Astrocyte (in vitro differentiated cells and primary cell): Measurements from ENCODE around the gene CA12. TPM values are rescaled to one million over a fixed set of nuclear protein-coding genes. Genes with fewer than 3 reads are reported as not detected.

Source experiments
- DNase-seq: peaks from one replicate; pipeline ENCODE4 v3.0.0-alpha.2; 2010; ENCODE audit warnings: low read depth
- FAIRE-seq: peaks from 2 replicates; lab custom pipeline; 2011; peaks lifted over from hg19 to GRCh38; lab: Jason Lieb, UNC
- H2AFZ ChIP-seq: 2 replicates; pipeline ENCODE4 v1.6.0; 2012; ENCODE audit warnings: low read depth, low read length, inconsistent platforms
- H3K27ac ChIP-seq: 2 replicates; pipeline ENCODE4 v1.5.1; 2011; ENCODE audit warnings: low read depth, low read length, inconsistent platforms
- H3K27me3 ChIP-seq: 2 replicates; pipeline ENCODE4 v1.6.0; 2011; ENCODE audit warnings: low read length, inconsistent platforms; ENCODE audit not compliant: insufficient read depth
- H3K36me3 ChIP-seq: 2 replicates; pipeline ENCODE4 v1.5.1; 2011; ENCODE audit warnings: low read length, inconsistent platforms; ENCODE audit not compliant: insufficient read depth
- H3K4me1 ChIP-seq: 2 replicates; pipeline ENCODE4 v1.5.1; 2011; ENCODE audit warnings: low read length, inconsistent platforms; ENCODE audit not compliant: insufficient read depth
- H3K4me2 ChIP-seq: 2 replicates; pipeline ENCODE4 v1.6.0; 2012; ENCODE audit warnings: low read length, inconsistent platforms
- H3K4me3 ChIP-seq: 2 replicates; pipeline ENCODE4 v1.5.1; 2011; ENCODE audit warnings: low read depth, mild to moderate bottlenecking, low read length, inconsistent platforms; ENCODE audit not compliant: insufficient read depth
- H3K79me2 ChIP-seq: 2 replicates; pipeline ENCODE4 v1.6.0; 2012; ENCODE audit warnings: mild to moderate bottlenecking, low read length, inconsistent platforms; ENCODE audit not compliant: insufficient read depth
- H3K9ac ChIP-seq: 2 replicates; pipeline ENCODE4 v1.6.0; 2012; ENCODE audit warnings: mild to moderate bottlenecking, low read length, inconsistent platforms
- H3K9me3 ChIP-seq: 2 replicates; pipeline ENCODE4 v1.5.1; 2012; ENCODE audit warnings: low read depth, mild to moderate bottlenecking, low read length, inconsistent platforms; ENCODE audit not compliant: insufficient read depth
- H4K20me1 ChIP-seq: 2 replicates; pipeline ENCODE4 v1.6.0; 2012; ENCODE audit warnings: low read length, inconsistent platforms; ENCODE audit not compliant: insufficient read depth
- H3K27ac Mint-ChIP-seq: one replicate; pipeline ENCODE4 v1.8.0; 2021; ENCODE audit warnings: mild to moderate bottlenecking, mixed read lengths; ENCODE audit not compliant: unreplicated experiment
- H3K27me3 Mint-ChIP-seq: one replicate; pipeline ENCODE4 v1.8.0; 2021; ENCODE audit warnings: low read depth, mixed read lengths; ENCODE audit not compliant: unreplicated experiment
- H3K36me3 Mint-ChIP-seq: one replicate; pipeline ENCODE4 v1.8.0; 2021; ENCODE audit warnings: low read depth, mixed read lengths; ENCODE audit not compliant: unreplicated experiment
- H3K4me1 Mint-ChIP-seq: one replicate; pipeline ENCODE4 v1.8.0; 2021; ENCODE audit warnings: low read depth, mixed read lengths; ENCODE audit not compliant: unreplicated experiment
- H3K4me3 Mint-ChIP-seq: one replicate; pipeline ENCODE4 v1.8.0; 2021; ENCODE audit warnings: mild to moderate bottlenecking, moderate library complexity, mixed read lengths; ENCODE audit not compliant: unreplicated experiment
- H3K9me3 Mint-ChIP-seq: one replicate; pipeline ENCODE4 v1.8.0; 2021; ENCODE audit warnings: mild to moderate bottlenecking, mixed read lengths; ENCODE audit not compliant: unreplicated experiment
- CTCF ChIP-seq: IDR thresholded peaks from 2 replicates; pipeline ENCODE4 v1.5.1; 2011; ENCODE audit warnings: low read depth, mild to moderate bottlenecking, inconsistent platforms, low read length, moderate library complexity; ENCODE audit not compliant: insufficient read depth
- EZH2 ChIP-seq: IDR thresholded peaks from 2 replicates; pipeline ENCODE4 v1.6.1; 2012; ENCODE audit warnings: mild to moderate bottlenecking, low read length, inconsistent platforms; ENCODE audit not compliant: insufficient read depth
- total RNA-seq: library from RNA; stranded (reverse); gene quantifications from 2 replicates; pipeline ENCODE4 v1.2.1, GENCODE V29; 2021

CA12 gene
- total RNA-seq, 1 donor from 2014 or later, result 0.54 TPM

- H3K79me2 ChIP-seq, result no peaks in the 10 kb centered on the region
- H3K4me1 Mint-ChIP-seq, result peaks cover 6% of the 10 kb centered on the region
- no peak overlapping the region for H2AFZ ChIP-seq
- H3K4me3 ChIP-seq, result no peak overlapping the region
- no peaks in the 10 kb centered on the region for H3K36me3 Mint-ChIP-seq
- TF ChIP-seq EZH2 (no peak), CTCF (no peak)
- H3K27ac ChIP-seq, result no peak overlapping the region
- no peaks in the 10 kb centered on the region for H3K27me3 ChIP-seq
- FAIRE-seq, result no peak
- no peaks in the 10 kb centered on the region for H3K36me3 ChIP-seq
- H4K20me1 ChIP-seq, result no peaks in the 10 kb centered on the region
- H3K9me3 ChIP-seq, result no peaks in the 10 kb centered on the region
- no peaks in the 10 kb centered on the region for H3K4me1 ChIP-seq
- H3K4me2 ChIP-seq, result no peak overlapping the region
- H3K27ac Mint-ChIP-seq, result no peak overlapping the region
- H3K9ac ChIP-seq, result no peak overlapping the region
- H3K27me3 Mint-ChIP-seq, result no peaks in the 10 kb centered on the region
- H3K9me3 Mint-ChIP-seq, result no peaks in the 10 kb centered on the region
- DNase-seq, result no peak
- H3K4me3 Mint-ChIP-seq, result no peak overlapping the region
Measured at GRCh38 chr15:63312286-63312685, 69.4 kb downstream of the CA12 start.

GRCh38 chr15:63310646-63311045 is 71.0 kb downstream of the CA12 start:
- Histone ChIP-seq H2AFZ (no peak overlapping the region), H3K9me3 (no peaks in the 10 kb centered on the region), H3K4me2 (no peak overlapping the region), H3K27ac (no peak overlapping the region), H3K27me3 (no peaks in the 10 kb centered on the region), H3K36me3 (peaks cover 4% of the 10 kb centered on the region), H3K79me2 (no peaks in the 10 kb centered on the region), H3K4me3 (no peak overlapping the region), H3K9ac (no peak overlapping the region), H3K4me1 (no peaks in the 10 kb centered on the region), H4K20me1 (no peaks in the 10 kb centered on the region)
- Mint-ChIP-seq H3K9me3 (no peaks in the 10 kb centered on the region), H3K4me3 (no peak overlapping the region), H3K4me1 (peaks cover 6% of the 10 kb centered on the region), H3K27ac (no peak overlapping the region), H3K36me3 (peaks cover 2% of the 10 kb centered on the region), H3K27me3 (no peaks in the 10 kb centered on the region)
- TF ChIP-seq EZH2 (no peak), CTCF (no peak)
- no peak for DNase-seq
- no peak for FAIRE-seq

GRCh38 chr15:63308947-63309346 is 72.7 kb downstream of the CA12 start:
- Histone ChIP-seq H3K4me2 (no peak overlapping the region), H3K27me3 (no peaks in the 10 kb centered on the region), H3K4me1 (no peaks in the 10 kb centered on the region), H3K9me3 (no peaks in the 10 kb centered on the region), H3K27ac (no peak overlapping the region), H3K4me3 (no peak overlapping the region), H3K36me3 (peaks cover 4% of the 10 kb centered on the region), H3K79me2 (no peaks in the 10 kb centered on the region), H3K9ac (no peak overlapping the region), H4K20me1 (no peaks in the 10 kb centered on the region), H2AFZ (no peak overlapping the region)
- no peak for TF ChIP-seq EZH2
- TF ChIP-seq CTCF, result no peak
- DNase-seq (no peak), FAIRE-seq (no peak)
- Mint-ChIP-seq H3K4me1 (peaks cover 4% of the 10 kb centered on the region), H3K27me3 (no peaks in the 10 kb centered on the region), H3K4me3 (no peak overlapping the region), H3K36me3 (peaks cover 12% of the 10 kb centered on the region), H3K9me3 (no peaks in the 10 kb centered on the region), H3K27ac (no peak overlapping the region)
